ENCODE data around the gene POLR3C. TPM values are rescaled to one million over a fixed set of nuclear protein-coding genes. Genes with fewer than 3 reads are reported as not detected.

Gene POLR3C
- total and polyA plus RNA-seq, 8 donors: 5.3 to 34.4 (median 18.1) TPM

DNA sequence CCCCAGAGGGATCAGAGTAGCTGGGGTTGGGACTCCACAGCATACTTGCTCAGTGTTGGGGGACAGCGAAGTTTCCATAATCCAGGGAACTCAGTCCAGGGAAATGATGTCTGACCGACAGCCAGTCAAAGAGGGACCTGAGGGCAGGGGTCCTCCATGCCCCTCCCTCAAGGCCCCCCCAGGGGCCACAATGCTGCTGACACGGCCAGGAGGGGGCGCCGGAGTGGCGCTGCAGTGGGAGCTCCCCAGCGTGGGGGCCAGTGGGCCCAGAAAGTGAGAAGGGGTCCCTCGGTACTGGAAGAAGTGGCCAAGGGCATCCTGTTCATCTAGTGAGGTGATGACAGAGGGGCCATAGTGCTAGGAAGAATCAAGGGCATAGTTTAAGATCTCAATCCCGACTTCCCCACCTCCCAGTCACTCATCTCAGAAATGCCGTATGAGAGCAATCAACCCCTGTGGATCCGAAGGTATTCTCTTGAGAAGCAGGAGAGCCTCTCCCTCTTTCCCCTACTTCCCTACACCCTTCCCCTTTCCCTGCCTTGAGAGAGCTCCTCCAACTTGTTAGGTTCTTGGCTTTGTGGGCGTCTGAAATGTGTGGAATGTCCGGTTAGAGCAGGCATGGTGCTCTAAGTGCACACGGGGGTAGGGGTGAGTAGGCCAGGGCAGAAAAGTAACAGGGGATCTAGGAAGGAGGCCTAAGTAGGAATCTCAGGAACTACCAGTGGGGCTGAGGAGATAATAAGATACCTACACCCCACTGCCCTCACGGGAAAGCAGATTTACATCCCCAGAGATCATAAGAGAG is 25.6 kb downstream of the POLR3C start:
- Histone ChIP-seq H3K27me3 (no peaks in the 10 kb centered on the region), H3K27ac (peak overlapping the region in 3 of 5 donors; percentile 9 to 31 (median 20)), H3K4me1 (peaks cover 11 to 20% (median 18%) of the 10 kb centered on the region in 4 donors), H3K36me3 (peaks cover 48 to 73% (median 70%) of the 10 kb centered on the region in 4 donors), H3K9me3 (no peaks in the 10 kb centered on the region), H3K4me3 (no peak overlapping the region)
- intact Hi-C loops (cut with DNase I; ENCODE audit: low total_unique reads): loop anchor here (5.0 kb wide), 1 partner anchor 168 kb away; no protein-coding TSS in a partner anchor
- WGBS, 5 donors: 73 to 78% (median 76%) methylated on average over 15 of the region's 15 CpGs
- DNase-seq: no peak
- TF ChIP-seq, protein P1, sequence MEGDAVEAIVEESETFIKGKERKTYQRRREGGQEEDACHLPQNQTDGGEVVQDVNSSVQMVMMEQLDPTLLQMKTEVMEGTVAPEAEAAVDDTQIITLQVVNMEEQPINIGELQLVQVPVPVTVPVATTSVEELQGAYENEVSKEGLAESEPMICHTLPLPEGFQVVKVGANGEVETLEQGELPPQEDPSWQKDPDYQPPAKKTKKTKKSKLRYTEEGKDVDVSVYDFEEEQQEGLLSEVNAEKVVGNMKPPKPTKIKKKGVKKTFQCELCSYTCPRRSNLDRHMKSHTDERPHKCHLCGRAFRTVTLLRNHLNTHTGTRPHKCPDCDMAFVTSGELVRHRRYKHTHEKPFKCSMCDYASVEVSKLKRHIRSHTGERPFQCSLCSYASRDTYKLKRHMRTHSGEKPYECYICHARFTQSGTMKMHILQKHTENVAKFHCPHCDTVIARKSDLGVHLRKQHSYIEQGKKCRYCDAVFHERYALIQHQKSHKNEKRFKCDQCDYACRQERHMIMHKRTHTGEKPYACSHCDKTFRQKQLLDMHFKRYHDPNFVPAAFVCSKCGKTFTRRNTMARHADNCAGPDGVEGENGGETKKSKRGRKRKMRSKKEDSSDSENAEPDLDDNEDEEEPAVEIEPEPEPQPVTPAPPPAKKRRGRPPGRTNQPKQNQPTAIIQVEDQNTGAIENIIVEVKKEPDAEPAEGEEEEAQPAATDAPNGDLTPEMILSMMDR (IDR thresholded peaks at IDR 0.05): peak in 1 of 7 experiments; percentile 25
- TF ChIP-seq EP300 (IDR thresholded peaks at IDR 0.05): no peak

DNA sequence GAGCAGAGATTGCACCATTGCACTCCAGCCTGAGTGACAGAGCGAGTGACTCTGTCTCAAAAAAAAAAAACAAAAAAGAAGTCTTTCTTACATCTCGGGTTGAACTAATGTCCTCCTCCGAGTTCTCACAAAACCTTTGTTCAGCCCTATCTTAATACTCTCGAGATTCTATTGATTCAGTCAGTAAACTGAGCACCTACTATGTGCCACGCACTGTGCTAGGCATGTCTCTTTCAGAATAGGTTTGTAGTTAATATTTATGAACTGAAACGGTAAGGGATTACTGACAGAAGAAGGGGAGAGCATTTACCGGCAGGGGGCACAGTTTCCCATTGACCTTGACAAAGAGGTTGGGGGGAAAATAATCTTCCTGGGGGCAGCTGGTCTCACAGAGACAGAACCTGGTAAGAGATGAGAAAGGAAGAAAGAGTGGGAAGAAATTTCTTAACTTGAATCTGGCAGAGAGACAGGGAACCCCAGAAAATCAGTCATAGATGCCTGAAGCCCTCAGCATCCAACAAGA is 31.5 kb downstream of the POLR3C start:
- H3K36me3 ChIP-seq: peaks cover 56 to 64% (median 64%) of the 10 kb centered on the region in 4 donors
- no peak overlapping the region for H3K4me3 ChIP-seq
- no peak for DNase-seq
- intact Hi-C loops (cut with DNase I; ENCODE audit: low total_unique reads): no loop called here
- no peaks in the 10 kb centered on the region for H3K27me3 ChIP-seq
- no peaks in the 10 kb centered on the region for H3K9me3 ChIP-seq
- 77 to 85% (median 83%) methylated on average over 7 of the region's 7 CpGs for WGBS, 5 donors
- peaks cover 22 to 25% (median 24%) of the 10 kb centered on the region in 4 donors for H3K4me1 ChIP-seq
- H3K27ac ChIP-seq: no peak overlapping the region
- TF ChIP-seq EP300 (IDR thresholded peaks at IDR 0.05) (no peak), POLR2AphosphoS5 (IDR thresholded peaks at IDR 0.05) (no peak)

- peaks cover 25 to 31% (median 28%) of the 10 kb centered on the region in 4 donors for H3K4me1 ChIP-seq
- no peaks in the 10 kb centered on the region for H3K9me3 ChIP-seq
- intact Hi-C loops (cut with DNase I; ENCODE audit: low total_unique reads): no loop called here
- H3K27me3 ChIP-seq: no peaks in the 10 kb centered on the region
- WGBS, 5 donors: 63 to 83% (median 79%) methylated on average over 4 of the region's 4 CpGs
- TF ChIP-seq POLR2A (IDR thresholded peaks at IDR 0.05) (no peak), EP300 (IDR thresholded peaks at IDR 0.05) (no peak), POLR2AphosphoS5 (IDR thresholded peaks at IDR 0.05) (no peak)
- TF ChIP-seq, protein P1 (IDR thresholded peaks at IDR 0.05): no peak
- DNase-seq: no peak
- H3K4me3 ChIP-seq: peak overlapping the region in 1 of 4 donors; percentile 1
- peaks cover 44 to 48% (median 47%) of the 10 kb centered on the region in 4 donors for H3K36me3 ChIP-seq
- peak overlapping the region in 1 of 5 donors; percentile 90 for H3K27ac ChIP-seq
Observed at GRCh38 chr1:145857170-145857569, 33.2 kb downstream of the POLR3C start.

- Histone ChIP-seq H3K9me3 (no peaks in the 10 kb centered on the region), H3K27ac (peak overlapping the region; percentile 85 to 96 (median 95)), H3K4me3 (peak overlapping the region; percentile 76 to 96 (median 90)), H3K4me1 (peaks cover 25 to 31% (median 28%) of the 10 kb centered on the region in 4 donors), H3K36me3 (peaks cover 33 to 36% (median 35%) of the 10 kb centered on the region in 4 donors), H3K27me3 (no peaks in the 10 kb centered on the region)
- intact Hi-C loops (cut with DNase I; ENCODE audit: low total_unique reads): no loop called here
- TF ChIP-seq POLR2A (IDR thresholded peaks at IDR 0.05) (no peak), POLR2AphosphoS5 (IDR thresholded peaks at IDR 0.05) (no peak), EP300 (IDR thresholded peaks at IDR 0.05) (no peak)
- TF ChIP-seq, protein P1 (IDR thresholded peaks at IDR 0.05): no peak
- 1 to 3% (median 2%) methylated on average over 24 to 35 of the region's 35 CpGs for WGBS, 5 donors
- peak in 1 of 2 donors; percentile 61 for DNase-seq
Observed at GRCh38 chr1:145858238-145858900, 34.4 kb downstream of the POLR3C start.

Measured in stomach (tissue), 9 donors.